Nephron (organoid): ENCODE data around the gene EVX2.

Source experiments
- H3K27ac Mint-ChIP-seq, 3 experiments: 2 replicates each; pipeline ENCODE4 v1.8.0; 2020; ENCODE audit warnings: mixed read lengths in 3 of 3, mild to moderate bottlenecking in 2 of 3, moderate library complexity in 1 of 3
- H3K27me3 Mint-ChIP-seq: 2 replicates; pipeline ENCODE4 v1.8.0; 2021; ENCODE audit warnings: low read depth, mild to moderate bottlenecking, moderate library complexity, mixed read lengths
- H3K36me3 Mint-ChIP-seq: 2 replicates; pipeline ENCODE4 v1.8.0; 2020; ENCODE audit warnings: low read depth, mixed read lengths
- H3K4me1 Mint-ChIP-seq: 2 replicates; pipeline ENCODE4 v1.8.0; 2020; ENCODE audit warnings: mixed read lengths
- H3K4me3 Mint-ChIP-seq, 3 experiments: 2 replicates each; pipeline ENCODE4 v1.8.0; 2020; ENCODE audit warnings: mild to moderate bottlenecking in 3 of 3, mixed read lengths in 3 of 3, moderate library complexity in 2 of 3
- H3K9me3 Mint-ChIP-seq: 2 replicates; pipeline ENCODE4 v1.8.0; 2020; ENCODE audit warnings: mixed read lengths
- TF ChIP-seq, protein P1 (sequence below), 3 experiments: fragments of 200-600 bp; sonication (generic); IDR thresholded peaks; one replicate each; pipeline ENCODE4 v1.5.0; 2021; ENCODE audit warnings: antibody characterized with exemption in 3 of 3; ENCODE audit not compliant: unreplicated experiment in 3 of 3

Gene EVX2

GRCh38 chr2:176109192-176109901 lies 25.6 kb upstream of the EVX2 start:
- TF ChIP-seq, protein P1, sequence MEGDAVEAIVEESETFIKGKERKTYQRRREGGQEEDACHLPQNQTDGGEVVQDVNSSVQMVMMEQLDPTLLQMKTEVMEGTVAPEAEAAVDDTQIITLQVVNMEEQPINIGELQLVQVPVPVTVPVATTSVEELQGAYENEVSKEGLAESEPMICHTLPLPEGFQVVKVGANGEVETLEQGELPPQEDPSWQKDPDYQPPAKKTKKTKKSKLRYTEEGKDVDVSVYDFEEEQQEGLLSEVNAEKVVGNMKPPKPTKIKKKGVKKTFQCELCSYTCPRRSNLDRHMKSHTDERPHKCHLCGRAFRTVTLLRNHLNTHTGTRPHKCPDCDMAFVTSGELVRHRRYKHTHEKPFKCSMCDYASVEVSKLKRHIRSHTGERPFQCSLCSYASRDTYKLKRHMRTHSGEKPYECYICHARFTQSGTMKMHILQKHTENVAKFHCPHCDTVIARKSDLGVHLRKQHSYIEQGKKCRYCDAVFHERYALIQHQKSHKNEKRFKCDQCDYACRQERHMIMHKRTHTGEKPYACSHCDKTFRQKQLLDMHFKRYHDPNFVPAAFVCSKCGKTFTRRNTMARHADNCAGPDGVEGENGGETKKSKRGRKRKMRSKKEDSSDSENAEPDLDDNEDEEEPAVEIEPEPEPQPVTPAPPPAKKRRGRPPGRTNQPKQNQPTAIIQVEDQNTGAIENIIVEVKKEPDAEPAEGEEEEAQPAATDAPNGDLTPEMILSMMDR (IDR thresholded peaks at IDR 0.05; ENCODE audit: unreplicated experiment in 3 of 3), result peak in 1 of 3 experiments; percentile 11

DNA sequence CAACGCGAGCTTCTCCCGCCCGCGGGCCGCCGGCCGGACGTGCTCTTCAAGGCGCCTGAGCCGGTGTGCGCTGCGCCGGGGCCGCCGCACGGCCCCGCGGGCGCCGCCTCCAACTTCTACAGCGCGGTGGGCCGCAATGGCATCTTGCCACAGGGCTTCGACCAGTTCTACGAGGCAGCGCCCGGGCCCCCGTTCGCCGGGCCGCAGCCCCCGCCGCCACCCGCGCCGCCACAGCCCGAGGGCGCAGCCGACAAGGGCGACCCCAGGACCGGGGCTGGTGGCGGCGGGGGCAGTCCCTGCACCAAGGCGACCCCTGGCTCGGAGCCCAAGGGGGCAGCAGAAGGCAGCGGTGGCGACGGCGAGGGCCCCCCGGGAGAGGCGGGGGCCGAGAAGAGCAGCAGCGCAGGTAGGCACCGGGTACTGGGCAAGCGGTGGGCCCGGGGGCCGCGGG lies 24.0 kb upstream of the EVX2 start:
- peak overlapping the region in 1 of 3 experiments; percentile 99 for H3K27ac Mint-ChIP-seq
- H3K4me3 Mint-ChIP-seq, result peak overlapping the region in 1 of 3 experiments; percentile 78
- peaks cover 36% of the 10 kb centered on the region for H3K36me3 Mint-ChIP-seq
- TF ChIP-seq, protein P1 (IDR thresholded peaks at IDR 0.05; ENCODE audit: unreplicated experiment in 3 of 3), result no peak
- peaks cover 96% of the 10 kb centered on the region for H3K27me3 Mint-ChIP-seq
- H3K4me1 Mint-ChIP-seq, result peaks cover 38% of the 10 kb centered on the region
- no peaks in the 10 kb centered on the region for H3K9me3 Mint-ChIP-seq

More at GRCh38 chr2:176109192-176109901, 25.6 kb upstream of the EVX2 start:
- Mint-ChIP-seq H3K27ac (peak overlapping the region in 2 of 3 experiments; percentile 24 to 99), H3K4me1 (peaks cover 33% of the 10 kb centered on the region), H3K36me3 (peaks cover 47% of the 10 kb centered on the region), H3K9me3 (no peaks in the 10 kb centered on the region), H3K4me3 (peak overlapping the region; percentile 76 to 80 (median 78)), H3K27me3 (peaks cover 96% of the 10 kb centered on the region)

DNA sequence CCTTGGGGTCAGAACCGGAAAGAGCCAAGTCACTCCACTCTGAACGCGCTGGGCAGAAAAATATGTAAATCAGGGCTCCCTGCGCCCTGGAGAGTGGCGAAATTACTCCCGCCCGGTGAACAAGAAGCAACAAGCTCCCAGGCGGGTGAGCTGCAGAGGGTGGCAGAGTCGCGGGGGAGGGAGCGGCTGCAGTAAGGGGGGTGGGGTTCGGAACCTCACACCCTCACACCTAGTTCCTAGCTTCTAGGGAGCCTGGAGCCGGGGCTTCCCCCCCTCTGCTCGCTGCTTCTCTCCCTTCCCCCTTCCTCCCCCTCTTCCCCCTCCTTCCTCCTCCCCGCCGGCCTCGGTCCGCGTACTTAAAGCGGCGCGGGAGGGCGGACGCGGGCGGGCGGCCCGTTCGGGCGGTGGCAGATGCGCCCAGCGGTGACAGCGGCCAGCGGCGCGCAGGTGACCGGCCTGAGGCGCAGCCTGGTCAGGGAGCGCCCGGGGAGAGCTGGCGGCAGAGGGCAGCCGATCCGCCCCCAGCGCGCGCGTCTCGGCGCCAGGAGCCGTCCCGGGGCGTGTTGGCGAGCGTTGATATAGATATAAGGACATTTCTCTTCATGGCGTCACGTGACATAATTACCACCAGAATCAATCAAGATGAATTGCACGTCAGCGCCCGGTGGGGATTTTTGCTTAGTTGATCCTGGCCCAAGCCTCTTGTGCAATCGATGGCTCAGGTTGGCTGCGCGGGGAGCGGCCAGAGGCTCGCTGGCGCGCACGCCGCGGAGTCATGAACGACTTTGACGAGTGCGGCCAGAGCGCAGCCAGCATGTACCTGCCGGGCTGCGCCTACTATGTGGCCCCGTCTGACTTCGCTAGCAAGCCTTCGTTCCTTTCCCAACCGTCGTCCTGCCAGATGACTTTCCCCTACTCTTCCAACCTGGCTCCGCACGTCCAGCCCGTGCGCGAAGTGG lies 23.1 kb upstream of the EVX2 start, which contains the start of gene HOXD11:
HOXD11 (plus strand) TSS at position 700 of the 959 bp plus-strand sequence; CDS start at position 776, 76 bp downstream.
- H3K4me1 Mint-ChIP-seq, result peaks cover 38% of the 10 kb centered on the region
- H3K36me3 Mint-ChIP-seq, result peaks cover 30% of the 10 kb centered on the region
- H3K27me3 Mint-ChIP-seq, result peaks cover 96% of the 10 kb centered on the region
- peak within 1 kb of the TSS in 2 of 3 experiments; percentile 24 to 99 for H3K27ac Mint-ChIP-seq
- peak within 1 kb of the TSS; percentile 80 to 86 (median 82) for H3K4me3 Mint-ChIP-seq
- TF ChIP-seq, protein P1 (IDR thresholded peaks at IDR 0.05; ENCODE audit: unreplicated experiment in 3 of 3), result no peak
- H3K9me3 Mint-ChIP-seq, result no peaks in the 10 kb centered on the region

- Mint-ChIP-seq H3K27ac (peak overlapping the region in 2 of 3 experiments; percentile 6 to 94), H3K9me3 (no peaks in the 10 kb centered on the region), H3K4me3 (peak overlapping the region; percentile 51 to 86 (median 82)), H3K27me3 (peaks cover 96% of the 10 kb centered on the region), H3K4me1 (peaks cover 32% of the 10 kb centered on the region), H3K36me3 (peaks cover 23% of the 10 kb centered on the region)
- TF ChIP-seq, protein P1 (IDR thresholded peaks at IDR 0.05; ENCODE audit: unreplicated experiment in 3 of 3), result no peak
Observed at GRCh38 chr2:176105730-176106580, 22.2 kb upstream of the EVX2 start.

- peak overlapping the region; percentile 69 to 86 (median 82) for H3K4me3 Mint-ChIP-seq
- peak overlapping the region in 1 of 3 experiments; percentile 94 for H3K27ac Mint-ChIP-seq
- H3K36me3 Mint-ChIP-seq, result peaks cover 18% of the 10 kb centered on the region
- H3K9me3 Mint-ChIP-seq, result no peaks in the 10 kb centered on the region
- peaks cover 32% of the 10 kb centered on the region for H3K4me1 Mint-ChIP-seq
- peaks cover 96% of the 10 kb centered on the region for H3K27me3 Mint-ChIP-seq
- TF ChIP-seq, protein P1 (IDR thresholded peaks at IDR 0.05; ENCODE audit: unreplicated experiment in 3 of 3), result no peak
Observed at GRCh38 chr2:176105078-176105729, 21.4 kb upstream of the EVX2 start.
